SK-N-SH (cell line): ENCODE measurements around the gene CSTF2T. TPM values are rescaled to one million over a fixed set of nuclear protein-coding genes. Genes with fewer than 3 reads are reported as not detected.

Source experiments
- CTCF ChIA-PET: fragments of 300-600, 350-600 bp; formaldehyde crosslinking; extraction: SDS; loops from one replicate; lab custom pipeline; 2021; lab: Yijun Ruan, JAX
- POLR2A ChIA-PET: fragments of 350-600 bp; sonication (Branson Sonifier 250); formaldehyde crosslinking; extraction: SDS; loops from one replicate; lab custom pipeline; 2020; ENCODE audit warnings: antibody characterized with exemption, inconsistent platforms; lab: Yijun Ruan, JAX
- DNase-seq: peaks from one replicate; pipeline ENCODE4 v3.0.0; 2012
- H2AFZ ChIP-seq: fragments of 200-600 bp; sonication (generic); 2 replicates; pipeline ENCODE4 v1.8.1; 2016; ENCODE audit warnings: antibody characterized with exemption, mild to moderate bottlenecking, low read depth
- H3F3A ChIP-seq: fragments of 200-600 bp; sonication (generic); replicated peaks from 2 replicates; pipeline ENCODE3; 2016; ENCODE audit warnings: antibody characterized with exemption, mild to moderate bottlenecking; ENCODE audit not compliant: insufficient read depth
- H3K27ac ChIP-seq, 2 experiments: fragments of 200-500 bp in 1 of 2; fragments of 200-600 bp in 1 of 2; sonication (Bioruptor generic) in 1 of 2; sonication (generic), shearing (Covaris generic) in 1 of 2; 2 replicates each; pipeline versions ENCODE4 v1.5.1 to v1.6.1; 2014 to 2016; ENCODE audit warnings: low read depth in 2 of 2, inconsistent platforms in 1 of 2, low read length in 1 of 2, mild to moderate bottlenecking in 1 of 2, mixed read lengths in 1 of 2
- H3K27me3 ChIP-seq: fragments of 200-600 bp; sonication (generic), shearing (Covaris generic); 2 replicates; pipeline ENCODE4 v1.6.1; 2016; ENCODE audit warnings: mixed run types; ENCODE audit not compliant: insufficient read depth
- H3K36me3 ChIP-seq, 2 experiments: fragments of 200-500 bp in 1 of 2; fragments of 200-600 bp in 1 of 2; sonication (Bioruptor generic) in 1 of 2; sonication (generic) in 1 of 2; replicated peaks in 1 of 2; 2 replicates each; pipeline versions ENCODE3 to v1.5.1; 2014 to 2016; ENCODE audit warnings: low read length in 1 of 2, mild to moderate bottlenecking in 1 of 2; ENCODE audit not compliant: insufficient read depth in 2 of 2, control insufficient read depth in 1 of 2
- H3K4me1 ChIP-seq, 2 experiments: fragments of 200-500 bp in 1 of 2; fragments of 200-600 bp in 1 of 2; sonication (Bioruptor generic) in 1 of 2; sonication (generic), shearing (Covaris generic) in 1 of 2; 2 replicates each; pipeline versions ENCODE4 v1.5.1 to v1.6.1; 2014 to 2016; ENCODE audit warnings: low read depth in 1 of 2, low read length in 1 of 2, mixed run types in 1 of 2; ENCODE audit not compliant: insufficient read depth in 2 of 2, control insufficient read depth in 1 of 2
- H3K4me2 ChIP-seq: fragments of 200-600 bp; sonication (generic), shearing (Covaris generic); 2 replicates; pipeline ENCODE4 v1.6.1; 2017; ENCODE audit warnings: mixed run types
- H3K4me3 ChIP-seq, 2 experiments: fragments of 200-500 bp in 1 of 2; fragments of 200-600 bp in 1 of 2; sonication (Bioruptor generic) in 1 of 2; sonication (generic), shearing (Covaris generic) in 1 of 2; 2 replicates each; pipeline versions ENCODE4 v1.5.1 to v1.8.1; 2014 to 2016; ENCODE audit warnings: low read depth in 2 of 2, inconsistent platforms in 1 of 2, low read length in 1 of 2, mild to moderate bottlenecking in 1 of 2, mixed read lengths in 1 of 2, moderate library complexity in 1 of 2
- H3K79me2 ChIP-seq: fragments of 200-600 bp; sonication (generic); 2 replicates; pipeline ENCODE4 v1.8.1; 2017; ENCODE audit warnings: mild to moderate bottlenecking; ENCODE audit not compliant: insufficient read depth
- H3K9ac ChIP-seq: fragments of 200-600 bp; sonication (generic); 2 replicates; pipeline ENCODE4 v1.6.1; 2017; ENCODE audit warnings: mixed run types
- H3K9me2 ChIP-seq: fragments of 200-600 bp; sonication (generic); 2 replicates; pipeline ENCODE4 v1.6.1; 2017; ENCODE audit warnings: mixed run types
- H3K9me3 ChIP-seq: fragments of 200-600 bp; sonication (generic); 2 replicates; pipeline ENCODE4 v1.6.1; 2017; ENCODE audit warnings: mixed run types, mild to moderate bottlenecking, moderate library complexity
- H4K20me1 ChIP-seq: fragments of 200-600 bp; sonication (generic); 2 replicates; pipeline ENCODE4 v1.6.1; 2017; ENCODE audit warnings: mild to moderate bottlenecking, mixed run types; ENCODE audit not compliant: insufficient read depth
- CTCF ChIP-seq: fragments of 200-600 bp; sonication (generic); IDR thresholded peaks from 2 replicates; pipeline ENCODE4 v1.6.1; 2017; ENCODE audit warnings: antibody characterized with exemption, mild to moderate bottlenecking, moderate library complexity
- EP300 ChIP-seq, 2 experiments: IDR thresholded peaks; 2 replicates each; pipeline versions ENCODE4 v1.4.0 to v1.6.1; 2012; ENCODE audit warnings: borderline replicate concordance in 1 of 2, low read depth in 1 of 2, low read length in 1 of 2
- GABPA ChIP-seq: IDR thresholded peaks from 2 replicates; pipeline ENCODE4 v1.4.0; 2012; ENCODE audit warnings: low read depth, mild to moderate bottlenecking
- GATA2 ChIP-seq: sonication (generic); formaldehyde crosslinking; IDR thresholded peaks from 2 replicates; pipeline ENCODE4 v1.5.0; 2020; ENCODE audit warnings: mild to moderate bottlenecking, missing genetic modification reagents
- JUND ChIP-seq: IDR thresholded peaks from 2 replicates; pipeline ENCODE4 v1.4.0; 2012
- MEF2A ChIP-seq: IDR thresholded peaks from 2 replicates; pipeline ENCODE4 v1.4.0; 2012; ENCODE audit warnings: low read depth, borderline replicate concordance
- MXI1 ChIP-seq: IDR thresholded peaks from 2 replicates; pipeline ENCODE4 v1.6.1; 2012; ENCODE audit warnings: mild to moderate bottlenecking, low read depth, low read length, improper control_type of control experiment
- NFIC ChIP-seq: IDR thresholded peaks from 2 replicates; pipeline ENCODE4 v1.4.0; 2012; ENCODE audit warnings: borderline replicate concordance
- RAD21 ChIP-seq: IDR thresholded peaks from 2 replicates; pipeline ENCODE4 v1.6.1; 2012; ENCODE audit warnings: mild to moderate bottlenecking, low read length
- RCOR1 ChIP-seq: fragments of 150-350 bp; IDR thresholded peaks from 2 replicates; pipeline ENCODE4 v1.6.1; 2017; ENCODE audit warnings: antibody characterized with exemption, low read length
- RFX5 ChIP-seq: IDR thresholded peaks from 2 replicates; pipeline ENCODE4 v1.6.1; 2012; ENCODE audit warnings: mild to moderate bottlenecking, improper control_type of control experiment, low read length
- RXRA ChIP-seq: IDR thresholded peaks from 2 replicates; pipeline ENCODE4 v1.4.0; 2012; ENCODE audit warnings: low read depth, mild to moderate bottlenecking, borderline replicate concordance
- SIN3A ChIP-seq: IDR thresholded peaks from 2 replicates; pipeline ENCODE4 v1.6.1; 2012; ENCODE audit warnings: low read depth, mild to moderate bottlenecking, low read length, moderate library complexity, borderline replicate concordance
- SMC3 ChIP-seq: IDR thresholded peaks from 2 replicates; pipeline ENCODE4 v1.6.1; 2012; ENCODE audit warnings: low read depth, low read length, improper control_type of control experiment
- TCF12 ChIP-seq: IDR thresholded peaks from 2 replicates; pipeline ENCODE4 v1.4.0; 2012
- TEAD4 ChIP-seq: IDR thresholded peaks from 2 replicates; pipeline ENCODE4 v1.4.0; 2012; ENCODE audit warnings: mild to moderate bottlenecking, borderline replicate concordance; ENCODE audit not compliant: insufficient read depth
- USF2 ChIP-seq: fragments of 150-350 bp; IDR thresholded peaks from 2 replicates; pipeline ENCODE4 v1.6.1; 2017; ENCODE audit warnings: antibody characterized with exemption, low read length, low read depth, borderline replicate concordance
- YY1 ChIP-seq: IDR thresholded peaks from 2 replicates; pipeline ENCODE4 v1.4.0; 2012; ENCODE audit warnings: low read depth, mild to moderate bottlenecking
- polyA plus RNA-seq, 3 experiments: library from polyadenylated mRNA; depleted of rRNA; stranded (reverse); fragments of >200 nt; gene quantifications; 2 replicates each; pipeline ENCODE4 v1.2.3, GENCODE V29; 2012
- TF ChIP-seq, protein P1 (sequence below): IDR thresholded peaks from 2 replicates; pipeline ENCODE4 v1.6.1; 2012; ENCODE audit warnings: mild to moderate bottlenecking, low read depth, low read length, moderate library complexity

Gene CSTF2T
- polyA plus RNA-seq, 1 of the 3 experiments (the other 2 are of a cell fraction) = 4.3 TPM

GRCh38 chr10:51666456-51666855, 32.9 kb downstream of the CSTF2T start:
- no peaks in the 10 kb centered on the region for H3K9me3 ChIP-seq
- no peak overlapping the region for H3K4me3 ChIP-seq
- TF ChIP-seq, protein P1, sequence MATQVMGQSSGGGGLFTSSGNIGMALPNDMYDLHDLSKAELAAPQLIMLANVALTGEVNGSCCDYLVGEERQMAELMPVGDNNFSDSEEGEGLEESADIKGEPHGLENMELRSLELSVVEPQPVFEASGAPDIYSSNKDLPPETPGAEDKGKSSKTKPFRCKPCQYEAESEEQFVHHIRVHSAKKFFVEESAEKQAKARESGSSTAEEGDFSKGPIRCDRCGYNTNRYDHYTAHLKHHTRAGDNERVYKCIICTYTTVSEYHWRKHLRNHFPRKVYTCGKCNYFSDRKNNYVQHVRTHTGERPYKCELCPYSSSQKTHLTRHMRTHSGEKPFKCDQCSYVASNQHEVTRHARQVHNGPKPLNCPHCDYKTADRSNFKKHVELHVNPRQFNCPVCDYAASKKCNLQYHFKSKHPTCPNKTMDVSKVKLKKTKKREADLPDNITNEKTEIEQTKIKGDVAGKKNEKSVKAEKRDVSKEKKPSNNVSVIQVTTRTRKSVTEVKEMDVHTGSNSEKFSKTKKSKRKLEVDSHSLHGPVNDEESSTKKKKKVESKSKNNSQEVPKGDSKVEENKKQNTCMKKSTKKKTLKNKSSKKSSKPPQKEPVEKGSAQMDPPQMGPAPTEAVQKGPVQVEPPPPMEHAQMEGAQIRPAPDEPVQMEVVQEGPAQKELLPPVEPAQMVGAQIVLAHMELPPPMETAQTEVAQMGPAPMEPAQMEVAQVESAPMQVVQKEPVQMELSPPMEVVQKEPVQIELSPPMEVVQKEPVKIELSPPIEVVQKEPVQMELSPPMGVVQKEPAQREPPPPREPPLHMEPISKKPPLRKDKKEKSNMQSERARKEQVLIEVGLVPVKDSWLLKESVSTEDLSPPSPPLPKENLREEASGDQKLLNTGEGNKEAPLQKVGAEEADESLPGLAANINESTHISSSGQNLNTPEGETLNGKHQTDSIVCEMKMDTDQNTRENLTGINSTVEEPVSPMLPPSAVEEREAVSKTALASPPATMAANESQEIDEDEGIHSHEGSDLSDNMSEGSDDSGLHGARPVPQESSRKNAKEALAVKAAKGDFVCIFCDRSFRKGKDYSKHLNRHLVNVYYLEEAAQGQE = no peak
- TF ChIP-seq NFIC (no peak), JUND (no peak), GABPA (no peak), RCOR1 (no peak), SIN3A (no peak), MXI1 (no peak), USF2 (no peak), RXRA (no peak), YY1 (no peak), CTCF (no peak), TCF12 (no peak), RAD21 (no peak), EP300 (IDR thresholded peaks at IDR 0.05; ENCODE audit: borderline replicate concordance in 1 of 2, low read depth in 1 of 2, low read length in 1 of 2) (no peak), TEAD4 (no peak), MEF2A (no peak), SMC3 (no peak), GATA2 (no peak), RFX5 (no peak)
- TF ChIP-seq, all 33 proteins: peak for 0
- no peaks in the 10 kb centered on the region for H3K79me2 ChIP-seq
- H3K27me3 ChIP-seq = no peaks in the 10 kb centered on the region
- ChIA-PET CTCF (no interaction called here), POLR2A (no interaction called here)
- no peak overlapping the region for H3K9ac ChIP-seq
- peaks cover 4 to 5% of the 10 kb centered on the region in 2 experiments; a peak in 2 of 4 replicates for H3K4me1 ChIP-seq
- H3K4me2 ChIP-seq = no peak overlapping the region
- H3F3A ChIP-seq = no peaks in the 10 kb centered on the region
- H4K20me1 ChIP-seq = no peaks in the 10 kb centered on the region
- no peaks in the 10 kb centered on the region for H3K9me2 ChIP-seq
- no peak overlapping the region for H2AFZ ChIP-seq
- H3K27ac ChIP-seq = no peak overlapping the region
- H3K36me3 ChIP-seq = no peaks in the 10 kb centered on the region
- no peak for DNase-seq
